Endothelial cell of umbilical vein (primary cell): ENCODE results near the gene DPF3. TPM values are rescaled to one million over a fixed set of nuclear protein-coding genes. Genes with fewer than 3 reads are reported as not detected.

Source experiments
- BruUV-seq: library from RNA; stranded (reverse); fragments of 400-500 nt; replicated peaks from 2 replicates; lab custom pipeline; 2021; lab: Mats Ljungman, UMichigan
- CTCF ChIA-PET: fragments of 300-600, 350-600 bp; sonication (Branson Sonifier 250); formaldehyde crosslinking; loops from one replicate; lab custom pipeline; 2021; ENCODE audit warnings: antibody characterized with exemption, inconsistent platforms; lab: Charles Lee
- POLR2A ChIA-PET: fragments of 300-600, 350-600 bp; sonication (Branson Sonifier 250); formaldehyde crosslinking; loops from one replicate; lab custom pipeline; 2021; ENCODE audit warnings: antibody characterized with exemption, inconsistent platforms; lab: Charles Lee
- DNase-seq: peaks from one replicate; pipeline ENCODE4 v3.0.0-alpha.2; 2011; ENCODE audit warnings: low read depth, low spot score
- FAIRE-seq: peaks from 2 replicates; lab custom pipeline; 2011; peaks lifted over from hg19 to GRCh38; lab: Jason Lieb, UNC
- H2AFZ ChIP-seq: 2 replicates; pipeline ENCODE4 v1.6.0; 2012; ENCODE audit warnings: low read depth, low read length, control low read depth, inconsistent platforms
- H3K27ac ChIP-seq: 2 replicates; pipeline ENCODE4 v1.5.1; 2011; ENCODE audit warnings: low read depth, mild to moderate bottlenecking, control low read depth, low read length, moderate library complexity; ENCODE audit not compliant: insufficient read depth
- H3K27me3 ChIP-seq, 2 experiments: 2 replicates each; pipeline versions ENCODE4 v1.6.0 to v1.6.1; 2011; ENCODE audit warnings: low read length in 2 of 2, mixed read lengths in 1 of 2; ENCODE audit not compliant: control insufficient read depth in 2 of 2, insufficient read depth in 2 of 2
- H3K36me3 ChIP-seq, 2 experiments: 2 replicates in 1 of 2; 3 replicates in 1 of 2; pipeline ENCODE4 v1.5.1; 2011; ENCODE audit warnings: low read length in 2 of 2, mild to moderate bottlenecking in 1 of 2, moderate library complexity in 1 of 2; ENCODE audit not compliant: control insufficient read depth in 2 of 2, insufficient read depth in 2 of 2; ENCODE audit errors: extremely low read depth in 1 of 2
- H3K4me1 ChIP-seq: 3 replicates; pipeline ENCODE4 v1.5.1; 2011; ENCODE audit warnings: mild to moderate bottlenecking, low read length; ENCODE audit not compliant: control insufficient read depth, insufficient read depth; ENCODE audit errors: extremely low read depth
- H3K4me2 ChIP-seq: 2 replicates; pipeline ENCODE4 v1.6.1; 2011; ENCODE audit warnings: low read length, control low read depth, mixed read lengths; ENCODE audit not compliant: insufficient read depth
- H3K4me3 ChIP-seq, 3 experiments: fragments of 200-600 bp in 1 of 3; sonication (generic), shearing (Covaris generic) in 1 of 3; replicated peaks in 1 of 3; 2 replicates each; pipeline ENCODE4 v1.5.1; 2011 to 2016; ENCODE audit warnings: control low read depth in 3 of 3, low read length in 3 of 3, mild to moderate bottlenecking in 2 of 3, inconsistent platforms in 1 of 3, low read depth in 1 of 3, moderate library complexity in 1 of 3; ENCODE audit not compliant: insufficient read depth in 1 of 3
- H3K79me2 ChIP-seq: 2 replicates; pipeline ENCODE4 v1.6.0; 2012; ENCODE audit warnings: low read length, inconsistent platforms; ENCODE audit not compliant: control insufficient read depth, insufficient read depth
- H3K9ac ChIP-seq: replicated peaks from 2 replicates; pipeline ENCODE3; 2011; ENCODE audit warnings: low read length, control low read depth; ENCODE audit not compliant: insufficient read depth; ENCODE audit errors: extremely low read depth
- H3K9me1 ChIP-seq: replicated peaks from 3 replicates; pipeline ENCODE4 v1.6.0; 2011; ENCODE audit warnings: mild to moderate bottlenecking, low read length; ENCODE audit not compliant: control insufficient read depth, insufficient read depth; ENCODE audit errors: extremely low read depth
- H3K9me3 ChIP-seq: replicated peaks from 2 replicates; pipeline ENCODE4 v1.5.1; 2012; ENCODE audit warnings: low read length, inconsistent platforms; ENCODE audit not compliant: control insufficient read depth, insufficient read depth
- H4K20me1 ChIP-seq: replicated peaks from 2 replicates; pipeline ENCODE3; 2011; ENCODE audit warnings: mild to moderate bottlenecking, low read length; ENCODE audit not compliant: control insufficient read depth, insufficient read depth; ENCODE audit errors: extremely low read depth
- CTCF ChIP-seq, 2 donors: IDR thresholded peaks; 1 replicate in 1 of 2; 2 replicates in 1 of 2; pipeline ENCODE4 v1.5.1; 2011; ENCODE audit warnings: low read length in 2 of 2, mild to moderate bottlenecking in 2 of 2, moderate library complexity in 2 of 2, control low read depth in 1 of 2, inconsistent platforms in 1 of 2, low read depth in 1 of 2; ENCODE audit not compliant: insufficient read depth in 1 of 2; ENCODE audit errors: extremely low read depth in 1 of 2
- EZH2 ChIP-seq: IDR thresholded peaks from 2 replicates; pipeline ENCODE4 v1.6.1; 2012; ENCODE audit warnings: borderline replicate concordance, low read depth, mild to moderate bottlenecking, moderate library complexity, low read length, inconsistent platforms; ENCODE audit not compliant: severe bottlenecking
- FOS ChIP-seq: IDR thresholded peaks from 2 replicates; pipeline ENCODE4 v1.6.1; 2011; ENCODE audit warnings: mild to moderate bottlenecking, low read length, moderate library complexity, borderline replicate concordance; ENCODE audit not compliant: insufficient read depth
- GATA2 ChIP-seq: IDR thresholded peaks from 2 replicates; pipeline ENCODE4 v1.7.0; 2011; ENCODE audit warnings: low read depth, mild to moderate bottlenecking, moderate library complexity, mixed read lengths, low read length; ENCODE audit not compliant: insufficient read length, insufficient read depth
- JUN ChIP-seq: IDR thresholded peaks from 2 replicates; pipeline ENCODE4 v1.6.1; 2011; ENCODE audit warnings: borderline replicate concordance, low read depth; ENCODE audit not compliant: insufficient read length, insufficient read depth
- MAX ChIP-seq: IDR thresholded peaks from 2 replicates; pipeline ENCODE4 v1.6.1; 2011; ENCODE audit not compliant: insufficient read depth, insufficient read length
- MYC ChIP-seq: IDR thresholded peaks from one replicate; pipeline ENCODE4 v1.6.1; 2011; ENCODE audit warnings: mild to moderate bottlenecking, low read depth, low read length
- POLR2A ChIP-seq: IDR thresholded peaks from 2 replicates; pipeline ENCODE4 v1.6.1; 2012; ENCODE audit warnings: low read depth, mild to moderate bottlenecking, control low read depth, low read length
- POLR2AphosphoS5 ChIP-seq: IDR thresholded peaks from 2 replicates; pipeline ENCODE4 v1.6.1; 2012; ENCODE audit warnings: low read depth, mild to moderate bottlenecking, control low read depth, low read length, moderate library complexity; ENCODE audit not compliant: insufficient read depth
- dilution Hi-C: fragments of 300-500 bp; cut with MboI; formaldehyde crosslinking; loops from one replicate; pipeline ENCODE4 v1.15.0; 2019; ENCODE audit warnings: low sequenced_read_pairs; ENCODE audit not compliant: extremely low pct_ligation_motif_present
- intact Hi-C: fragments of 100-400 bp; cut with micrococcal nuclease; formaldehyde crosslinking; loops from one replicate; pipeline ENCODE4 v1.10.0; 2022
- polyA plus RNA-seq, 4 experiments: library from polyadenylated mRNA; depleted of rRNA in 3 of 4; stranded (reverse) in 3 of 4; unstranded in 1 of 4; fragments of >200 nt; gene quantifications; 2 replicates each; pipeline versions ENCODE4 v1.2.1 to v1.2.3, GENCODE V29; 2011 to 2012; ENCODE audit warnings: missing spikeins in 1 of 4
- total RNA-seq: library from RNA; stranded (reverse); gene quantifications from 2 replicates; pipeline ENCODE4 v1.2.3, GENCODE V29; 2021

DPF3 gene
- total and polyA plus RNA-seq, 2 donors (not counting 3 experiments of a cell fraction or from before 2014, with no cell fraction given), result 2.4 to 3.5 TPM

GRCh38 chr14:72704502-72704901, 189.4 kb downstream of the DPF3 start:
- Histone ChIP-seq H3K9me1 (no peaks in the 10 kb centered on the region), H4K20me1 (no peaks in the 10 kb centered on the region), H3K79me2 (no peaks in the 10 kb centered on the region), H3K4me3 (no peak overlapping the region), H3K9ac (no peak overlapping the region), H2AFZ (no peak overlapping the region), H3K9me3 (no peaks in the 10 kb centered on the region), H3K36me3 (no peaks in the 10 kb centered on the region), H3K4me1 (no peaks in the 10 kb centered on the region), H3K27me3 (no peaks in the 10 kb centered on the region), H3K4me2 (no peak overlapping the region), H3K27ac (no peak overlapping the region)
- no peak for TF ChIP-seq POLR2A
- TF ChIP-seq GATA2, result no peak
- no peak for TF ChIP-seq CTCF (IDR thresholded peaks at IDR 0.05; ENCODE audit: extremely low read depth in 1 of 2, insufficient read depth in 1 of 2, low read depth in 1 of 2, low read length in 2 of 2)
- no peak for TF ChIP-seq FOS
- ChIA-PET POLR2A (no interaction called here), CTCF (interaction anchor here (1.2 to 1.5 kb wide), 3 partner anchors 9 to 188 kb away, joined by 3 to 7 read pairs (median 4); no protein-coding TSS in a partner anchor)
- BruUV-seq, result no TSS peak
- DNase-seq (no peak), FAIRE-seq (no peak)
- intact Hi-C loops (no loop called here), dilution Hi-C loops (no loop called here)

- BruUV-seq, result no TSS peak
- Histone ChIP-seq H3K79me2 (no peaks in the 10 kb centered on the region), H2AFZ (no peak overlapping the region), H3K9ac (no peak overlapping the region), H4K20me1 (no peaks in the 10 kb centered on the region), H3K27me3 (no peaks in the 10 kb centered on the region), H3K4me2 (no peak overlapping the region), H3K4me3 (no peak overlapping the region), H3K27ac (no peak overlapping the region), H3K9me3 (no peaks in the 10 kb centered on the region), H3K36me3 (no peaks in the 10 kb centered on the region), H3K4me1 (no peaks in the 10 kb centered on the region), H3K9me1 (no peaks in the 10 kb centered on the region)
- intact Hi-C loops, result no loop called here
- POLR2A ChIA-PET, result no interaction called here
- TF ChIP-seq POLR2AphosphoS5 (no peak), POLR2A (no peak), CTCF (IDR thresholded peaks at IDR 0.05; ENCODE audit: extremely low read depth in 1 of 2, insufficient read depth in 1 of 2, low read depth in 1 of 2, low read length in 2 of 2) (no peak), EZH2 (no peak), MAX (no peak), JUN (no peak), MYC (no peak), GATA2 (no peak), FOS (no peak)
- FAIRE-seq (no peak), DNase-seq (no peak)
- CTCF ChIA-PET, result no interaction called here
- dilution Hi-C loops, result no loop called here
Observed at GRCh38 chr14:72701605-72702004, 192.3 kb downstream of the DPF3 start.
